ENCODE results near the gene CHKB. TPM values are rescaled to one million over a fixed set of nuclear protein-coding genes. Genes with fewer than 3 reads are reported as not detected.

Gene CHKB
- total RNA-seq, 1 donor from 2014 or later, result 36.1 TPM

DNA sequence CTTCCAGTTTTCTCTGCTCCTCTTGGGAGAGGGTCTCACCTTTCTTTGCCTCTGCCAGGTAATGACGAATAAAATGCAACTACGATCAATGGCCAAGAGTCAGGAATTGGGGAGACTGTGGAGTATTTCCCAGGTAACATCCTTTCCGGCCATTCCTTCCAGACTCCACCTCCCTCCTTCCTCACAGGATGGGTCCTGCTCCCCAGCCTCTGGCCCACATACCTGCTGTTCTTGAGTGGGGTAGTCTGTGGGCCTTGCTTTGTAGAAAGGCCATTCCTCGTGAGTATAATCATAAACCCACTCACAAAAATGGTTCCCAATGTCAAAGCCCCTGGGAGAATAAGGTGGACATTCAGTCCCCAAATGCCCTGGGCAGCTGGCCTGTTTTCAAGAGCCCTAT is 2.9 kb downstream of the CHKB start:
- FAIRE-seq (no peak), DNase-seq (ENCODE audit: low read depth) (no peak)
- no peak overlapping the region for H3K4me2 ChIP-seq (ENCODE audit: low read length)
- H3K4me3 Mint-ChIP-seq (ENCODE audit: unreplicated experiment), result no peak overlapping the region
- H3K27me3 Mint-ChIP-seq (ENCODE audit: low read depth, unreplicated experiment), result no peaks in the 10 kb centered on the region
- H3K9me3 Mint-ChIP-seq (ENCODE audit: unreplicated experiment), result no peaks in the 10 kb centered on the region
- no peaks in the 10 kb centered on the region for H3K36me3 ChIP-seq (ENCODE audit: insufficient read depth, low read length)
- no peaks in the 10 kb centered on the region for H3K9me3 ChIP-seq (ENCODE audit: insufficient read depth, low read depth, low read length)
- H3K4me3 ChIP-seq (ENCODE audit: insufficient read depth, low read depth, low read length), result no peak overlapping the region
- H4K20me1 ChIP-seq (ENCODE audit: insufficient read depth, low read length), result no peaks in the 10 kb centered on the region
- no peak overlapping the region for H3K27ac Mint-ChIP-seq (ENCODE audit: unreplicated experiment)
- H3K4me1 Mint-ChIP-seq (ENCODE audit: low read depth, unreplicated experiment), result peaks cover 3% of the 10 kb centered on the region
- peaks cover 6% of the 10 kb centered on the region for H3K79me2 ChIP-seq (ENCODE audit: insufficient read depth, low read length)
- H3K36me3 Mint-ChIP-seq (ENCODE audit: low read depth, unreplicated experiment), result peaks cover 3% of the 10 kb centered on the region
- no peak overlapping the region for H2AFZ ChIP-seq (ENCODE audit: low read depth, low read length)
- H3K27me3 ChIP-seq (ENCODE audit: insufficient read depth, low read length), result peaks cover 8% of the 10 kb centered on the region
- H3K4me1 ChIP-seq (ENCODE audit: insufficient read depth, low read length), result peaks cover 14% of the 10 kb centered on the region
- no peak overlapping the region for H3K9ac ChIP-seq (ENCODE audit: low read length)
- TF ChIP-seq EZH2 (IDR thresholded peaks at IDR 0.05; ENCODE audit: insufficient read depth, low read length), result no peak
- TF ChIP-seq, protein P1, sequence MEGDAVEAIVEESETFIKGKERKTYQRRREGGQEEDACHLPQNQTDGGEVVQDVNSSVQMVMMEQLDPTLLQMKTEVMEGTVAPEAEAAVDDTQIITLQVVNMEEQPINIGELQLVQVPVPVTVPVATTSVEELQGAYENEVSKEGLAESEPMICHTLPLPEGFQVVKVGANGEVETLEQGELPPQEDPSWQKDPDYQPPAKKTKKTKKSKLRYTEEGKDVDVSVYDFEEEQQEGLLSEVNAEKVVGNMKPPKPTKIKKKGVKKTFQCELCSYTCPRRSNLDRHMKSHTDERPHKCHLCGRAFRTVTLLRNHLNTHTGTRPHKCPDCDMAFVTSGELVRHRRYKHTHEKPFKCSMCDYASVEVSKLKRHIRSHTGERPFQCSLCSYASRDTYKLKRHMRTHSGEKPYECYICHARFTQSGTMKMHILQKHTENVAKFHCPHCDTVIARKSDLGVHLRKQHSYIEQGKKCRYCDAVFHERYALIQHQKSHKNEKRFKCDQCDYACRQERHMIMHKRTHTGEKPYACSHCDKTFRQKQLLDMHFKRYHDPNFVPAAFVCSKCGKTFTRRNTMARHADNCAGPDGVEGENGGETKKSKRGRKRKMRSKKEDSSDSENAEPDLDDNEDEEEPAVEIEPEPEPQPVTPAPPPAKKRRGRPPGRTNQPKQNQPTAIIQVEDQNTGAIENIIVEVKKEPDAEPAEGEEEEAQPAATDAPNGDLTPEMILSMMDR (IDR thresholded peaks at IDR 0.05; ENCODE audit: insufficient read depth, low read depth, low read length), result no peak
- H3K27ac ChIP-seq (ENCODE audit: low read depth, low read length), result no peak overlapping the region

DNA sequence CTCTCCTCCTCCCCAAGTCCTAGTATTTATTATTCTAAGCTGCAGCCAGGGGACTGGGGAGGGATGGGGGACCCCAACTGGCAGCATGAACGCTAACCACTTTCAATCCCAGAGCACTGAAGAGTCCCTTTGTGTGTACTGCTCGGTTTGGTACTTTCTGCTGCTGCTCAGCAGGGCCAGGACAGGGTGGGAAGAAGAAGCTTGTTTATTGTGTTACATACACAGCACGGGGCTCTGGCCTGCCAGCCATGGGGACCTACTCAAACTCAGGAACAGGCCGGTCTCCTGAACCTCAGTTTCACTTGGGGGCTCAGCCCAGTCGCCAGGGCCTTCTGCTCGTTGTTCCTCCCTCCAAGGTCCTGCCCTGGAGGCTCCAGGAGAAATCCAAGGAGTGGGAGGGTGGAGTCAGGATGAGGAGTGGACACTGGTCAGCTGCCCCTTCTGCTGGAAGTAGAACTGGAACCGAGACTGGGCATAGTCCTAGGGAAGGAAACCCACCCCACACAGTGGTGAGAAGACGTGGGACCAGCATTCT is 3.8 kb downstream of the CHKB start:
- TF ChIP-seq, protein P1 (IDR thresholded peaks at IDR 0.05; ENCODE audit: insufficient read depth, low read depth, low read length), result no peak
- no peak for TF ChIP-seq EZH2 (IDR thresholded peaks at IDR 0.05; ENCODE audit: insufficient read depth, low read length)
- Mint-ChIP-seq H3K27ac (ENCODE audit: unreplicated experiment) (no peak overlapping the region), H3K27me3 (ENCODE audit: low read depth, unreplicated experiment) (no peaks in the 10 kb centered on the region), H3K9me3 (ENCODE audit: unreplicated experiment) (no peaks in the 10 kb centered on the region), H3K4me3 (ENCODE audit: unreplicated experiment) (no peak overlapping the region), H3K36me3 (ENCODE audit: low read depth, unreplicated experiment) (peaks cover 3% of the 10 kb centered on the region), H3K4me1 (ENCODE audit: low read depth, unreplicated experiment) (peaks cover 3% of the 10 kb centered on the region)
- Histone ChIP-seq H3K79me2 (ENCODE audit: insufficient read depth, low read length) (peaks cover 6% of the 10 kb centered on the region), H3K4me3 (ENCODE audit: insufficient read depth, low read depth, low read length) (no peak overlapping the region), H4K20me1 (ENCODE audit: insufficient read depth, low read length) (no peaks in the 10 kb centered on the region), H2AFZ (ENCODE audit: low read depth, low read length) (no peak overlapping the region), H3K27ac (ENCODE audit: low read depth, low read length) (no peak overlapping the region), H3K9ac (ENCODE audit: low read length) (no peak overlapping the region), H3K4me1 (ENCODE audit: insufficient read depth, low read length) (peaks cover 14% of the 10 kb centered on the region), H3K9me3 (ENCODE audit: insufficient read depth, low read depth, low read length) (no peaks in the 10 kb centered on the region), H3K27me3 (ENCODE audit: insufficient read depth, low read length) (peaks cover 8% of the 10 kb centered on the region), H3K4me2 (ENCODE audit: low read length) (no peak overlapping the region), H3K36me3 (ENCODE audit: insufficient read depth, low read length) (no peaks in the 10 kb centered on the region)
- DNase-seq (ENCODE audit: low read depth) (no peak), FAIRE-seq (no peak)

- Mint-ChIP-seq H3K9me3 (ENCODE audit: unreplicated experiment) (no peaks in the 10 kb centered on the region), H3K27me3 (ENCODE audit: low read depth, unreplicated experiment) (no peaks in the 10 kb centered on the region), H3K4me3 (ENCODE audit: unreplicated experiment) (no peak within 1 kb of the TSS), H3K36me3 (ENCODE audit: low read depth, unreplicated experiment) (peaks cover 3% of the 10 kb centered on the region), H3K27ac (ENCODE audit: unreplicated experiment) (no peak within 1 kb of the TSS), H3K4me1 (ENCODE audit: low read depth, unreplicated experiment) (peaks cover 3% of the 10 kb centered on the region)
- Histone ChIP-seq H4K20me1 (ENCODE audit: insufficient read depth, low read length) (no peaks in the 10 kb centered on the region), H3K27ac (ENCODE audit: low read depth, low read length) (no peak within 1 kb of the TSS), H2AFZ (ENCODE audit: low read depth, low read length) (no peak within 1 kb of the TSS), H3K9ac (ENCODE audit: low read length) (no peak within 1 kb of the TSS), H3K9me3 (ENCODE audit: insufficient read depth, low read depth, low read length) (no peaks in the 10 kb centered on the region), H3K4me1 (ENCODE audit: insufficient read depth, low read length) (peaks cover 9% of the 10 kb centered on the region), H3K4me3 (ENCODE audit: insufficient read depth, low read depth, low read length) (no peak within 1 kb of the TSS), H3K4me2 (ENCODE audit: low read length) (no peak within 1 kb of the TSS), H3K27me3 (ENCODE audit: insufficient read depth, low read length) (peaks cover 8% of the 10 kb centered on the region), H3K36me3 (ENCODE audit: insufficient read depth, low read length) (no peaks in the 10 kb centered on the region), H3K79me2 (ENCODE audit: insufficient read depth, low read length) (peaks cover 6% of the 10 kb centered on the region)
- DNase-seq (ENCODE audit: low read depth) (no peak), FAIRE-seq (no peak)
- peak; percentile 62 for TF ChIP-seq EZH2 (IDR thresholded peaks at IDR 0.05; ENCODE audit: insufficient read depth, low read length)
- TF ChIP-seq, protein P1 (IDR thresholded peaks at IDR 0.05; ENCODE audit: insufficient read depth, low read depth, low read length), result no peak
Observed at GRCh38 chr22:50577987-50578775, 4.5 kb downstream of the CHKB start, which contains the start of gene CPT1B. Gene CPT1B (minus strand): TSS chr22:50578427. CDS start chr22:50577915, 512 bp downstream.
